Vagina (tissue), 2 donors: ENCODE measurements around the gene SLC7A14. TPM values are rescaled to one million over a fixed set of nuclear protein-coding genes. Genes with fewer than 3 reads are reported as not detected.

Experiments
- DNase-seq, 2 donors: peaks; one replicate each; pipeline ENCODE4 v3.0.0-alpha.2; 2017; ENCODE audit errors: extremely low spot score in 2 of 2
- H3K27ac ChIP-seq: fragments of 200-600 bp; sonication (generic); one replicate; pipeline ENCODE4 v1.5.1; 2019
- H3K27me3 ChIP-seq: fragments of 200-600 bp; sonication (generic); one replicate; pipeline ENCODE4 v1.5.1; 2019
- H3K36me3 ChIP-seq, 2 donors: fragments of 200-600 bp; sonication (generic); one replicate each; pipeline ENCODE4 v1.5.1; 2017 to 2019
- H3K4me1 ChIP-seq: fragments of 200-600 bp; sonication (generic); one replicate; pipeline ENCODE4 v1.5.1; 2019
- H3K4me3 ChIP-seq, 2 donors: fragments of 200-600 bp; sonication (generic); 1 replicate in 1 of 2; 2 replicates in 1 of 2; pipeline ENCODE4 v1.5.1; 2016 to 2019
- H3K9me3 ChIP-seq: fragments of 200-600 bp; sonication (generic); one replicate; pipeline ENCODE4 v1.5.1; 2019
- POLR2A ChIP-seq, 2 donors: fragments of 450-650 bp; IDR thresholded peaks; one replicate each; pipeline ENCODE4 v1.6.1; 2017; ENCODE audit warnings: antibody characterized with exemption in 2 of 2, mild to moderate bottlenecking in 2 of 2, moderate library complexity in 2 of 2
- POLR2AphosphoS5 ChIP-seq, 2 donors: sonication (generic); formaldehyde crosslinking; IDR thresholded peaks; one replicate each; pipeline ENCODE4 v1.9.0; 2017; ENCODE audit warnings: antibody characterized with exemption in 2 of 2, mild to moderate bottlenecking in 2 of 2, low read depth in 1 of 2; ENCODE audit not compliant: insufficient read depth in 1 of 2
- intact Hi-C: fragments of 100-400 bp; cut with DNase I; formaldehyde crosslinking; loops from one replicate; pipeline ENCODE4 v1.15.1; 2023
- total RNA-seq: library from RNA; depleted of rRNA; stranded (reverse); fragments of >200 nt; gene quantifications from one replicate; pipeline ENCODE4 v1.2.3, GENCODE V29; 2016
- TF ChIP-seq, protein P1 (sequence below), 3 experiments: fragments of 450-650 bp in 2 of 3; fragments of 200-600 bp in 1 of 3; sonication (generic) in 1 of 3; IDR thresholded peaks; one replicate each; pipeline ENCODE4 v1.5.1; 2017 to 2019; ENCODE audit warnings: antibody characterized with exemption in 3 of 3, mild to moderate bottlenecking in 2 of 3, moderate library complexity in 2 of 3

Gene SLC7A14
- total RNA-seq, 1 donor from 2014 or later: 1.2 TPM

DNA sequence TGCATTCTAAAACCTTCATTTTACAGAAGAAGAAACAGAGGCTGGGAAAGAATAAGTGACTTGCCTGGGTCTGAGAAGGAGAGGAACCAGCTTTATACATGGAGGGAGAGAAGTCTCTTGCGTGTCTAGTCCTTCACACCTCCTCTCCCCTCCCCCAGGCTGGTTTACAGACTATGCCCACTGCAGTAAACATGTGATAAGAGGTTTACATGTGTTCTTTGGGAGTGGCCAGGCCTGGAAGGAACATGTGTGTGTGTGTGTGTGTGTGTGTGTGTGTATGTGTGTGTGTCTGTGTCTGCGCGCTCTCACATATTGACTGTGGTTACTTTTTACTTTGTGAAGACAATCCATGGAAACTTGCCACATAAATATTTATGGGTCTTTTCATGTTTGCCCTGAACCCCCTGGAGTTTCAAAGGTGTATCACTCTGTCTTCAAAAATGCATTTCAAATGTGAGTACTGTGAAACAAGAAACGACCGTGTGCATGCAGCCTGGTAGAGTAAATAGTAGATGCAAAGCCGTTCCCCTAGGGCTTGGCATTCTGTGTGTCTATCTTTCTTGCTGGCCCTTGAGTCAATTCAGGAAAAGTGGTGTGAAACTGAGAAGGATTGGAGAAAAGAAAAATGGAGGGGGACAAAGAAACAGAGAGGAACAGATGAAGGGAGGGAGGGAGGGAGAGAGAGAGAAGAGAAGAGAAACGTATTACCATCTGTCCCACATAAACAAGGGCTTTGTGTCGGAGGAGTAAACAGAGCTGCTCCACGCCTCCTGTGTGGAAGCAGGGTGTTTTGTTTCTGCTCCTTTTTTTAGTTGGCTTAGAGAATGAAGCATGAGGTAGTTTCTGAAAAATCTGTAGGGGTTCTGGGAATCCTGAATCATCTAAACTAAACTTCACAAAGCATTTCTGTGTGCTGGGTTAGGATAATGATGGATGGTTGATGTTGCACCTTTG, 115.5 kb downstream of the SLC7A14 start:
- H3K27me3 ChIP-seq: no peaks in the 10 kb centered on the region
- peaks cover 49% of the 10 kb centered on the region for H3K4me1 ChIP-seq
- H3K27ac ChIP-seq: peak overlapping the region; percentile 45
- TF ChIP-seq POLR2AphosphoS5 (IDR thresholded peaks at IDR 0.05; ENCODE audit: insufficient read depth in 1 of 2, low read depth in 1 of 2): peak in 1 of 2 donors; percentile 33
- TF ChIP-seq POLR2A (IDR thresholded peaks at IDR 0.05): no peak
- intact Hi-C loops: no loop called here
- H3K9me3 ChIP-seq: no peaks in the 10 kb centered on the region
- no peaks in the 10 kb centered on the region for H3K36me3 ChIP-seq
- no peak overlapping the region for H3K4me3 ChIP-seq
- no peak for DNase-seq

DNA sequence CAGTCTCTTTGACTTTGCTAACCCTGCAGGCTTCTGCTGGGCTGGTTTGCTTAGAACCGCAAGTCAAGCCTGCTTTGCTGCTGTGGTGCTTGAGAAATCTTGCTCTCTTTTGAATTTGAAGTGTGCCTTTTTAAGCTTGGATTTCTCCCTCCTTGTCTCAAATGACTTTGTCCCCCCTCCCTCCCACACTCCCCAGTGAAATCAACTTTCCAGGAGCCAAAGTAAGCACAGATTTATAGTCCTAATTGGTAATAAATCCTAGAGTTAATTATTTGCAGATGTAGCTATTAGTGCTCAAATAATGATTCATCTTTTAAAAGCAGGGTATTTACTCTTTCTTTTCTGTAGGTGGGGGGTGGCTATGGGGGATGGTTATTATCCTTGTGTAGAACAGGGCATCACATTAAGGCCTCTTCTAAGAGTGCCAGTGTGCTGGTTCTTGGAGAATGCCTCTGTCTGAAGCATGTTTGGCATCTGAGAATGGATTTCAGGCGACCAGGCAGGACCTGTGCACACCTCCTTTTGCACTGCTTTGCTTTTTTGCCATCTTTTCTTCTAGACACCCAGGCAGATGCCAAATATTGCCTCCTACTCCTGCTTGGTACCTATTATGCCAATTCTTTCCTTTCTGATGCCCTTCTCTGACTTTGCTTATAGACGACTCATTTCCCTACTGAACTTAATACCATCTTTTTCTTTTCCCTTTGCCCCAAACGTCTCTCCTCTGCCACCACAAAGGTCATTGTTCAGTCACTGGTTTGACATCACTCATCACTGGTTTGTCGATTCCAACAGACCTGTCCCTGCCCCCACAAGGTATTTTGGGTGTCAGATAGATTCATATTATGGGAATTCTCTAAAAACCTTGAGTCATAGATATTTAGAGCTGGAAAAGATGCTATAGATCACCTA, 116.5 kb downstream of the SLC7A14 start:
- no peak for DNase-seq
- peak overlapping the region; percentile 74 for H3K27ac ChIP-seq

DNA sequence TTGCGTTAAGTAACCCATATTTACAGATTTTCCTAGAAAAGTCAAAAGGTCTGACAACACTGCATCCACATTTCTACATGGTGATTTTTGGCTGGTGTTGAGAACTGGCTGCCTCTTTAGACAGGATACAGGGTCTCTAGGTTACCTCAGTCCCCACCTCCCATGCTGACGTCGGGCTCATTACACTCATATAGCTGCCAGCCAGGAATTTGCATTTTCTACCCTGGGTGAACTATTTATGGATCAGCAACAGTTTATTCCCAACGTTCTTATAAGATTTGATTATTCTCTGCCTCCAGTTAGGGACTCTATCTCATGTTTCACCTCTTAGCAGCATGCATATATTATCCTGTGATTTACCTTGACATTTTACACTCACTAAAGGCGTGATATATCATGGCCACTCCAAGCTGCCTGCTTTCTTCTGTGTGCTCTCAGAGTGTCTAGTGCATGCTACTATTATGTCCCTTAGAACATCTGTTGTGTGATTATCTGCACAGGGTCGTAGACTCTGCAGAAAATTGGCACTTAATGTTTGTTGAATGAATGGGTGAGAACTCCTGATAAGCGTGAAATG, 118.2 kb downstream of the SLC7A14 start:
- no peak overlapping the region for H3K4me3 ChIP-seq
- peaks cover 27% of the 10 kb centered on the region for H3K4me1 ChIP-seq
- H3K27ac ChIP-seq: no peak overlapping the region
- H3K9me3 ChIP-seq: no peaks in the 10 kb centered on the region
- H3K36me3 ChIP-seq: no peaks in the 10 kb centered on the region
- no peak for TF ChIP-seq POLR2AphosphoS5 (IDR thresholded peaks at IDR 0.05; ENCODE audit: insufficient read depth in 1 of 2, low read depth in 1 of 2)
- TF ChIP-seq, protein P1, sequence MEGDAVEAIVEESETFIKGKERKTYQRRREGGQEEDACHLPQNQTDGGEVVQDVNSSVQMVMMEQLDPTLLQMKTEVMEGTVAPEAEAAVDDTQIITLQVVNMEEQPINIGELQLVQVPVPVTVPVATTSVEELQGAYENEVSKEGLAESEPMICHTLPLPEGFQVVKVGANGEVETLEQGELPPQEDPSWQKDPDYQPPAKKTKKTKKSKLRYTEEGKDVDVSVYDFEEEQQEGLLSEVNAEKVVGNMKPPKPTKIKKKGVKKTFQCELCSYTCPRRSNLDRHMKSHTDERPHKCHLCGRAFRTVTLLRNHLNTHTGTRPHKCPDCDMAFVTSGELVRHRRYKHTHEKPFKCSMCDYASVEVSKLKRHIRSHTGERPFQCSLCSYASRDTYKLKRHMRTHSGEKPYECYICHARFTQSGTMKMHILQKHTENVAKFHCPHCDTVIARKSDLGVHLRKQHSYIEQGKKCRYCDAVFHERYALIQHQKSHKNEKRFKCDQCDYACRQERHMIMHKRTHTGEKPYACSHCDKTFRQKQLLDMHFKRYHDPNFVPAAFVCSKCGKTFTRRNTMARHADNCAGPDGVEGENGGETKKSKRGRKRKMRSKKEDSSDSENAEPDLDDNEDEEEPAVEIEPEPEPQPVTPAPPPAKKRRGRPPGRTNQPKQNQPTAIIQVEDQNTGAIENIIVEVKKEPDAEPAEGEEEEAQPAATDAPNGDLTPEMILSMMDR (IDR thresholded peaks at IDR 0.05): no peak
- TF ChIP-seq POLR2A (IDR thresholded peaks at IDR 0.05): no peak
- intact Hi-C loops: no loop called here
- DNase-seq: no peak
- H3K27me3 ChIP-seq: no peaks in the 10 kb centered on the region

More for the DNA sequence above, 116.5 kb downstream of the SLC7A14 start:
- TF ChIP-seq, protein P1 (IDR thresholded peaks at IDR 0.05): no peak
- peak in 1 of 2 donors; percentile 50 for TF ChIP-seq POLR2AphosphoS5 (IDR thresholded peaks at IDR 0.05; ENCODE audit: insufficient read depth in 1 of 2, low read depth in 1 of 2)
- intact Hi-C loops: no loop called here
- no peaks in the 10 kb centered on the region for H3K27me3 ChIP-seq
- H3K4me3 ChIP-seq: no peak overlapping the region
- no peaks in the 10 kb centered on the region for H3K36me3 ChIP-seq
- no peaks in the 10 kb centered on the region for H3K9me3 ChIP-seq
- H3K4me1 ChIP-seq: peaks cover 41% of the 10 kb centered on the region

DNA sequence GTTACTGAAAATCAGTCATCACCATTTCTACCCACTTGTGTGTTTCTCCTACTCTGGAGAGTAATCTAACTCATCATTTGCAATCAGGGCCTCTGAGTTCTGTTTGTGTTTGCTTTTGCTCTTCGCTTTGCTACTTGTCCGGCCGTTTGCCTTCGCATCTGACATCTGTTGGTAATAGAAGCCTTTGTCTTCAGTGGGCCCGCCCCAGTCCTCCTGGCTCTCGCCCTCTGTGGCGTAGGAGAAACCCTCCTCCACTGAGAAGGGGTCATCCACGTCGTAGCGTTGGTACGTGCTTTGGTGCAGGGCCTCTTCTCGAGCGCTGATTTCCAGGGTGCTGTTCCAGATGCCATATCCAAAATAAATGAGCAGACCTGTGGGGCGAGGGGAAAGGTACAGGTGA, 118.9 kb downstream of the SLC7A14 start:
- Histone ChIP-seq H3K27me3 (no peaks in the 10 kb centered on the region), H3K36me3 (no peaks in the 10 kb centered on the region), H3K9me3 (no peaks in the 10 kb centered on the region), H3K27ac (no peak overlapping the region), H3K4me3 (no peak overlapping the region), H3K4me1 (peaks cover 27% of the 10 kb centered on the region)
- DNase-seq: no peak
- intact Hi-C loops: no loop called here
- TF ChIP-seq POLR2A (IDR thresholded peaks at IDR 0.05) (no peak), POLR2AphosphoS5 (IDR thresholded peaks at IDR 0.05; ENCODE audit: insufficient read depth in 1 of 2, low read depth in 1 of 2) (no peak)
- TF ChIP-seq, protein P1 (IDR thresholded peaks at IDR 0.05): no peak

DNA sequence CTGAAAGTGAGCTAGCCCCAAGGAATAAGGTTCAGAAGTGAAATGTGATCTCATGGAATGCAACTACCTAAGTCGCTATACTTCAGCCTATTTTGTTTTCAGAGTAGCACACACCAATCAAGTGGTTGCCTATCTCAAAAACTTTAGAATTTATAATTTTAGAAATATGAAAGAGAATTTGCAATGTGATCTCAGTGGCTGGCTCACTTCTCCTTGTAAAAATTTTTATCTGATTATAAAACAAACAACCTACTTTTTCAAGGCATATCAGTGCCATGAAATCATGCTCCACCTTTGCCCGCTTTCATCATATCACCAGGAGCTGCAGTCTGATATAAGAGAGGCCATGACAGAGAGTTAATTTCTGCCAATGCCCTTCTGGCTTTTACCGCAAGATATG, 119.9 kb downstream of the SLC7A14 start:
- TF ChIP-seq POLR2AphosphoS5 (IDR thresholded peaks at IDR 0.05; ENCODE audit: insufficient read depth in 1 of 2, low read depth in 1 of 2) (no peak), POLR2A (IDR thresholded peaks at IDR 0.05) (no peak)
- TF ChIP-seq, protein P1 (IDR thresholded peaks at IDR 0.05): no peak
- Histone ChIP-seq H3K4me3 (no peak overlapping the region), H3K9me3 (no peaks in the 10 kb centered on the region), H3K36me3 (no peaks in the 10 kb centered on the region), H3K27me3 (no peaks in the 10 kb centered on the region), H3K4me1 (peaks cover 23% of the 10 kb centered on the region), H3K27ac (no peak overlapping the region)
- DNase-seq: no peak
- intact Hi-C loops: no loop called here
